GM12872 (cell line): ENCODE measurements around the gene PBX1.

Experiments
- CTCF ChIP-seq: IDR thresholded peaks from 3 replicates; pipeline ENCODE4 v1.5.1; 2011; ENCODE audit warnings: low read depth, mild to moderate bottlenecking, low read length, moderate library complexity; ENCODE audit not compliant: insufficient read depth

Gene PBX1

GRCh38 chr1:164587617-164588501 is 28.9 kb downstream of the PBX1 start:
- TF ChIP-seq CTCF, result no peak

- no peak for TF ChIP-seq CTCF
These were observed 29.7 kb downstream of the PBX1 start for GRCh38 chr1:164588516-164589341.

GRCh38 chr1:164589408-164589807 is 30.4 kb downstream of the PBX1 start:
- no peak for TF ChIP-seq CTCF

GRCh38 chr1:164589961-164590507 is 31.1 kb downstream of the PBX1 start:
- TF ChIP-seq CTCF, result no peak

- TF ChIP-seq CTCF, result no peak
These were observed 31.6 kb downstream of the PBX1 start for GRCh38 chr1:164590592-164590991.

GRCh38 chr1:164591858-164592257 is 32.9 kb downstream of the PBX1 start:
- no peak for TF ChIP-seq CTCF

- TF ChIP-seq CTCF, result no peak
These were observed 33.6 kb downstream of the PBX1 start for GRCh38 chr1:164592634-164593033.
